ENCODE results near the gene CACNA2D4. TPM values are rescaled to one million over a fixed set of nuclear protein-coding genes. Genes with fewer than 3 reads are reported as not detected.

The CACNA2D4 gene
- total RNA-seq, 1 donor from 2014 or later: 7.0 TPM

- DNase-seq (peak; percentile 37), ATAC-seq (no peak)
- Histone ChIP-seq H3K4me1 (peaks cover 4% of the 10 kb centered on the region), H3K27me3 (ENCODE audit: low read depth) (no peaks in the 10 kb centered on the region), H3K27ac (no peak overlapping the region), H3K4me3 (no peak overlapping the region), H3K36me3 (no peaks in the 10 kb centered on the region), H3K9me3 (no peaks in the 10 kb centered on the region)
- TF ChIP-seq CTCF (IDR thresholded peaks at IDR 0.05): no peak
- intact Hi-C loops (cut with DNase I): no loop called here
Observed at GRCh38 chr12:1915082-1915968, 3.1 kb downstream of the CACNA2D4 start.

DNA sequence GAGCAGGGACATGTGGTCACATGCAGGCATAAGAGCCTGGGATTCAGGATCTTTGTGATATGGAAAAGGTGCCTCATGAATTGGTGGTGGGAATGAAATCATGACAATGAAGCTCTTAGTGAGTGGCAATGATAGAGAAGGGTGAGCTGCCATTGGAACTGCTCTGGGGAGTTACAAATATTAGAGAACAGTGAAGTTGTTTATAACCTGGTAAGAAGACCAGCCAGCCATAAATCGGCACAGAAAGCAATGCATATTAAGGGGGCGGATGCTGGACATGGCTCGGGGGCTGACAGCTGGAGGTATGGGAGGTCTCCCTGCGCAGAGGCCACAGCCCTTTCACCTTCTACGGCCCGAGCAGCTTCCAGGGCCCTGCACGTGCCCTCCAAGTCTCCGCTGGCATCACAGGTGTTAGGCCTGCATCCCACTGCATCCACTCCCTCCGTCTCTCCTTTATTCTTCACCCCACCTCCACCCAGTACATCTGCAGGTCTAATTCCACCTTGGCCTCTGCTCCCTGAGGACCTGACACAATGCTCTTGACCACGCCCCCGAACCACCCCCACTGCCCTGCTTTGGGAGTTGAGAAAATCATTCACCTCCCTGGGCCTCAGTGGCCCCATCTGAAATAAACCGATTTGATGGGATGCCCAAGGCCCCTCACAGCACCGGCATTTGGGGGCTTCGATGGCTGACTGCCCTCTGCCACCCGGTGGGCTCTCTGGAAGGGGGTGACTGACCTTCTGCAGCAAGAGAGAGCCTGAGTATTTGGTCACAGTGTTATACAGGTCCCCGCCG is 4.1 kb downstream of the CACNA2D4 start:
- TF ChIP-seq CTCF (IDR thresholded peaks at IDR 0.05): no peak
- Histone ChIP-seq H3K27me3 (ENCODE audit: low read depth) (no peaks in the 10 kb centered on the region), H3K4me1 (peaks cover 4% of the 10 kb centered on the region), H3K9me3 (no peaks in the 10 kb centered on the region), H3K36me3 (no peaks in the 10 kb centered on the region), H3K4me3 (no peak overlapping the region), H3K27ac (no peak overlapping the region)
- intact Hi-C loops (cut with DNase I): no loop called here
- ATAC-seq (no peak), DNase-seq (peak; percentile 25)

DNA sequence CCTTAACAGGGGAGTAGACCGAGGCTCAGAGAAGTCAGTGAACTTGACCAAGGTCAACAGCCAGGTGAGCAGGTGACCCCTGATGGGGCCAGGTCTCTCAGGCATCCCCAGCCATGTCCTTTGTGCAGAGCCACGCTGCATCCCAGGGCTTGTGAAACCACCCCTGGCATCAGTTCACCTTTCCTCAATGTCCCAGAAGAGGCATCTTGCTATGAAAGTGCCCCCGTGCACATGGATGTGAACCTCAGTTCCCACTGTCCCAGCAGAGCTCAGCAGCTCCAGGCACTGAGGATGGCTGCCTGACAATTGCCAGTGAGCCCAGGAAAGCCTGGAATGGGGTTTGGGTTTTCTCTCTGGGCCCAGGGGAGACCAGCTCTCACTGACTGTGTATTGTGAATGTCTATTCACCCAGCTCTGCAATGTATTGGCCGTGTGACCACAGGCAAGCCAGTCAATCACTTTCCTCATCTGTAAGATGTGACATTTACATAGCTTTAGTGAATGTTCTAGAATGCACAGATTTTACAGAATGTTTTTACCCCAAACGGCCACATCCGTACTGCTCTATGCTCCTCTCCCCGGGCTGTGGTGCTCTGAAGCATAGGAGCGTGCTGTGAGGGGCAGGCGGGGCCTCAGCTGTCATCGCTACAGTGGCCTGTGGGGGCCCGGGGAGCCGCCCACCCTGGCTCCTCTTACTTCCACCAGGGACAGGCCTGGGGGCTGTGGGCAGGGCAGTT is 4.9 kb downstream of the CACNA2D4 start:
- Histone ChIP-seq H3K4me3 (no peak overlapping the region), H3K27ac (no peak overlapping the region), H3K9me3 (no peaks in the 10 kb centered on the region), H3K27me3 (ENCODE audit: low read depth) (no peaks in the 10 kb centered on the region), H3K4me1 (peaks cover 4% of the 10 kb centered on the region), H3K36me3 (no peaks in the 10 kb centered on the region)
- TF ChIP-seq CTCF (IDR thresholded peaks at IDR 0.05): no peak
- DNase-seq (peak; percentile 20), ATAC-seq (no peak)
- intact Hi-C loops (cut with DNase I): no loop called here

DNA sequence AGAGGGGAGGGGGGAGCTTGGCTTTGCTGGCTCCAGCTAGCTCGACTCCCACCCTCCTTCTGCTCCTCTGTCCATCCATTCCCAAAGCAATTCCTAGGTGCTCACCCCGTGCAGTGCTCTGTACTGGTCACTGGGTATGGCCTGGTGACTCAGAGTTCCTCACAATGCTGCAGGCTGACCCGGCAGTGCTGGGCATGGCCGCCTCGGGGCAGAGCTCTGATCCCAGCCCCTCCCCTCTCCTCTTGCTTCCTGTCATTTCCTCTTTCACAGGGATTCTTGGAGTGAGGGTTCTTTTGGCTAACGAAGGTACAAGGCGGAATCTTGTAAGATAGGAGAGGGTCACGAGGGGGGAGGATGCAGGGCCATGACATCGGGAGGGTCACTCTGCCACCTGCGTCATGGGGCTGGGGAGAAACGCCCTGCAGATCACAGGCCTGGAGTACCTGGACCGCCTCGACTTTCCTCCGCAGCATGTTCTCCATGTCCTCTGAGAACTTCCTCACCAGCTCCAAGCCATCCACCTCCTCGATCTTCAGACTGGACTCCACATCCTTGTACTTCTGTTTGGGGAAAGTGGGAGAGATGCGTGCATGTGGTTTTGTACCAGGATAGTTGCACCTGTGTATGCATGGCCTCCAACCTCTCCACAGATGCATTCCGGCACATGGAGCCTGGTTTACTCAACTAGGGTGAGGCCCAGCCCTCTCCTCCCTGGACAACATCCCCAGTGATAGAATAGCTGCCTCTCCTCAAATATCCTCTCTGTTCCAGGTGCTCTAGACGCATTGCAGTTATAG is 5.7 kb downstream of the CACNA2D4 start:
- intact Hi-C loops (cut with DNase I): no loop called here
- Histone ChIP-seq H3K27ac (no peak overlapping the region), H3K4me1 (peaks cover 9% of the 10 kb centered on the region), H3K36me3 (no peaks in the 10 kb centered on the region), H3K4me3 (no peak overlapping the region), H3K9me3 (no peaks in the 10 kb centered on the region), H3K27me3 (ENCODE audit: low read depth) (no peaks in the 10 kb centered on the region)
- no peak for DNase-seq
- no peak for ATAC-seq
- no peak for TF ChIP-seq CTCF (IDR thresholded peaks at IDR 0.05)
